Immature natural killer cell (primary cell): Measurements from ENCODE around the gene GSX2. TPM values are rescaled to one million over a fixed set of nuclear protein-coding genes. Genes with fewer than 3 reads are reported as not detected.
A peak's percentile ranks its signal among the peaks of the same experiment; 100 is the strongest.
"Not testable (repeated sequence)": the region's sequence is repeated elsewhere in the genome, so short reads cannot be mapped to it uniquely, and the experiment has no call there.

ENCODE experiments used
- DNase-seq, 3 donors: peaks; one replicate each; pipeline ENCODE4 v3.0.0; 2022; ENCODE audit warnings: mixed read lengths in 1 of 3
- H3K27ac Mint-ChIP-seq, 6 donors: one replicate each; pipeline ENCODE4 v1.8.0; 2020; ENCODE audit warnings: mixed read lengths in 6 of 6, mild to moderate bottlenecking in 5 of 6, inconsistent platforms in 4 of 6, moderate library complexity in 3 of 6
- H3K27me3 Mint-ChIP-seq, 3 donors: one replicate each; pipeline ENCODE4 v1.8.0; 2020 to 2021; ENCODE audit warnings: low read depth in 3 of 3, mild to moderate bottlenecking in 3 of 3, mixed read lengths in 3 of 3, moderate library complexity in 3 of 3, inconsistent platforms in 1 of 3
- H3K36me3 Mint-ChIP-seq, 3 donors: one replicate each; pipeline ENCODE4 v1.8.0; 2020; ENCODE audit warnings: mixed read lengths in 3 of 3, inconsistent platforms in 2 of 3, mild to moderate bottlenecking in 2 of 3
- H3K4me1 Mint-ChIP-seq, 2 donors: one replicate each; pipeline ENCODE4 v1.8.0; 2020; ENCODE audit warnings: inconsistent platforms in 2 of 2, mild to moderate bottlenecking in 2 of 2, mixed read lengths in 2 of 2, moderate library complexity in 1 of 2
- H3K4me3 Mint-ChIP-seq, 5 donors: one replicate each; pipeline ENCODE4 v1.8.0; 2020; ENCODE audit warnings: mild to moderate bottlenecking in 5 of 5, mixed read lengths in 5 of 5, inconsistent platforms in 3 of 5, moderate library complexity in 3 of 5
- H3K9me3 Mint-ChIP-seq, 6 donors: one replicate each; pipeline ENCODE4 v1.8.0; 2020; ENCODE audit warnings: mild to moderate bottlenecking in 6 of 6, mixed read lengths in 6 of 6, inconsistent platforms in 4 of 6, moderate library complexity in 3 of 6
- polyA plus RNA-seq, 3 donors: library from polyadenylated mRNA; unstranded; fragments of 300-500 nt; fragmentation: Illumina TruSeq; gene quantifications; one replicate each; pipeline ENCODE4 v1.2.3, GENCODE V29; 2021

The GSX2 gene
- polyA plus RNA-seq, 3 donors from 2014 or later = not detected

- peaks cover 39 to 69% (median 44%) of the 10 kb centered on the region in 3 donors for H3K27me3 Mint-ChIP-seq
Measured at GRCh38 chr4:54101190-54102041, 1.5 kb downstream of the GSX2 start.

GRCh38 chr4:54102531-54103106 is 2.7 kb downstream of the GSX2 start:
- no peak overlapping the region for H3K27ac Mint-ChIP-seq
- no peak overlapping the region for H3K4me3 Mint-ChIP-seq
- no peaks in the 10 kb centered on the region for H3K9me3 Mint-ChIP-seq
- H3K27me3 Mint-ChIP-seq = peaks cover 37 to 71% (median 39%) of the 10 kb centered on the region in 3 donors
- peaks cover 17 to 19% of the 10 kb centered on the region in 2 donors for H3K4me1 Mint-ChIP-seq
- H3K36me3 Mint-ChIP-seq = no peaks in the 10 kb centered on the region
- DNase-seq = no peak

More at GRCh38 chr4:54101190-54102041, 1.5 kb downstream of the GSX2 start:
- no peaks in the 10 kb centered on the region for H3K36me3 Mint-ChIP-seq
- peak overlapping the region in 4 of 5 donors; percentile 9 to 67 (median 45) for H3K4me3 Mint-ChIP-seq
- no peaks in the 10 kb centered on the region for H3K9me3 Mint-ChIP-seq
- H3K27ac Mint-ChIP-seq = no peak overlapping the region
- no peak for DNase-seq
- H3K4me1 Mint-ChIP-seq = peaks cover 17 to 19% of the 10 kb centered on the region in 2 donors

- no peaks in the 10 kb centered on the region for H3K9me3 Mint-ChIP-seq
- H3K27me3 Mint-ChIP-seq = peaks cover 34 to 72% (median 40%) of the 10 kb centered on the region in 3 donors
- H3K27ac Mint-ChIP-seq = no peak overlapping the region
- no peaks in the 10 kb centered on the region for H3K36me3 Mint-ChIP-seq
- H3K4me3 Mint-ChIP-seq = no peak overlapping the region
- DNase-seq = no peak
- H3K4me1 Mint-ChIP-seq = peaks cover 20 to 24% of the 10 kb centered on the region in 2 donors
Measured at GRCh38 chr4:54103190-54103574, 3.2 kb downstream of the GSX2 start.

- no peak overlapping the region for H3K27ac Mint-ChIP-seq
- H3K4me3 Mint-ChIP-seq = no peak overlapping the region
- H3K4me1 Mint-ChIP-seq = peaks cover 14 to 23% of the 10 kb centered on the region in 2 donors
Measured at GRCh38 chr4:54104907-54105306, 4.9 kb downstream of the GSX2 start.

GRCh38 chr4:54107951-54108748 is 8.2 kb downstream of the GSX2 start:
- DNase-seq = no peak

More at GRCh38 chr4:54104907-54105306, 4.9 kb downstream of the GSX2 start:
- Mint-ChIP-seq H3K27me3 (peaks cover 27 to 68% (median 38%) of the 10 kb centered on the region in 3 donors), H3K9me3 (no peaks in the 10 kb centered on the region), H3K36me3 (no peaks in the 10 kb centered on the region)
- no peak for DNase-seq

GRCh38 chr4:54109241-54110018 is 9.5 kb downstream of the GSX2 start:
- Mint-ChIP-seq H3K36me3 (no peaks in the 10 kb centered on the region), H3K4me1 (peaks cover 8 to 17% of the 10 kb centered on the region in 2 donors), H3K27ac (no peak overlapping the region), H3K9me3 (no peaks in the 10 kb centered on the region), H3K4me3 (no peak overlapping the region), H3K27me3 (peaks cover 13 to 49% (median 30%) of the 10 kb centered on the region in 3 donors)
- no peak for DNase-seq

More at GRCh38 chr4:54107951-54108748, 8.2 kb downstream of the GSX2 start:
- peak overlapping the region in 1 of 6 donors; percentile 46 for H3K27ac Mint-ChIP-seq
- peak overlapping the region; percentile 69 to 87 (median 76) for H3K4me3 Mint-ChIP-seq
- H3K4me1 Mint-ChIP-seq = peaks cover 8 to 17% of the 10 kb centered on the region in 2 donors
- H3K36me3 Mint-ChIP-seq = no peaks in the 10 kb centered on the region
- H3K9me3 Mint-ChIP-seq = no peaks in the 10 kb centered on the region
- H3K27me3 Mint-ChIP-seq = peaks cover 20 to 58% (median 33%) of the 10 kb centered on the region in 3 donors

GRCh38 chr4:54110019-54110416 is 10.1 kb downstream of the GSX2 start:
- Mint-ChIP-seq H3K4me1 (peaks cover 8 to 17% of the 10 kb centered on the region in 2 donors), H3K36me3 (no peaks in the 10 kb centered on the region), H3K27me3 (peaks cover 7 to 44% (median 32%) of the 10 kb centered on the region in 3 donors), H3K4me3 (peak overlapping the region in 1 of 5 donors; percentile 5), H3K9me3 (peaks cover 0 to 2% (median 0%) of the 10 kb centered on the region in 6 donors), H3K27ac (no peak overlapping the region)
- DNase-seq = no peak

- not testable (repeated sequence) for DNase-seq, H3K4me3 Mint-ChIP-seq, H3K9me3 Mint-ChIP-seq, H3K36me3 Mint-ChIP-seq, H3K27ac Mint-ChIP-seq
- Mint-ChIP-seq H3K4me1 (peaks cover 5 to 12% of the 10 kb centered on the region in 2 donors), H3K27me3 (peaks cover 5 to 24% (median 21%) of the 10 kb centered on the region in 3 donors)
Measured at GRCh38 chr4:54113206-54113605, 13.2 kb downstream of the GSX2 start.

- peaks cover 2 to 10% (median 7%) of the 10 kb centered on the region in 3 donors for H3K27me3 Mint-ChIP-seq
- not testable (repeated sequence) for DNase-seq, H3K36me3 Mint-ChIP-seq, H3K4me1 Mint-ChIP-seq, H3K27ac Mint-ChIP-seq, H3K4me3 Mint-ChIP-seq, H3K9me3 Mint-ChIP-seq
Measured at GRCh38 chr4:54116246-54116645, 16.3 kb downstream of the GSX2 start.

GRCh38 chr4:54118850-54119589 is 19.1 kb downstream of the GSX2 start:
- H3K27me3 Mint-ChIP-seq = peaks cover 4 to 12% (median 5%) of the 10 kb centered on the region in 3 donors
- no peak for DNase-seq
- H3K4me1 Mint-ChIP-seq = no peaks in the 10 kb centered on the region
- H3K4me3 Mint-ChIP-seq = no peak overlapping the region
- no peaks in the 10 kb centered on the region for H3K36me3 Mint-ChIP-seq
- H3K9me3 Mint-ChIP-seq = peaks cover 0 to 2% (median 0%) of the 10 kb centered on the region in 6 donors
- no peak overlapping the region for H3K27ac Mint-ChIP-seq

- H3K27me3 Mint-ChIP-seq = peaks cover 1 to 12% (median 5%) of the 10 kb centered on the region in 3 donors
- H3K27ac Mint-ChIP-seq = no peak overlapping the region
- no peaks in the 10 kb centered on the region for H3K4me1 Mint-ChIP-seq
Measured at GRCh38 chr4:54120518-54120917, 20.6 kb downstream of the GSX2 start.

GRCh38 chr4:54127660-54128059 is 27.7 kb downstream of the GSX2 start:
- Mint-ChIP-seq H3K9me3 (peaks cover 2 to 25% (median 10%) of the 10 kb centered on the region in 6 donors), H3K36me3 (peaks cover 0 to 4% (median 3%) of the 10 kb centered on the region in 3 donors), H3K4me3 (no peak overlapping the region)

More at GRCh38 chr4:54120518-54120917, 20.6 kb downstream of the GSX2 start:
- H3K36me3 Mint-ChIP-seq = no peaks in the 10 kb centered on the region
- DNase-seq = no peak
- no peaks in the 10 kb centered on the region for H3K9me3 Mint-ChIP-seq
- no peak overlapping the region for H3K4me3 Mint-ChIP-seq

More at GRCh38 chr4:54127660-54128059, 27.7 kb downstream of the GSX2 start:
- no peak for DNase-seq
- Mint-ChIP-seq H3K27me3 (peaks cover 4 to 18% (median 7%) of the 10 kb centered on the region in 3 donors), H3K27ac (no peak overlapping the region), H3K4me1 (no peaks in the 10 kb centered on the region)
